ENCODE measurements around the gene CDC26. TPM values are rescaled to one million over a fixed set of nuclear protein-coding genes. Genes with fewer than 3 reads are reported as not detected.
"Not testable (repeated sequence)": the region's sequence is repeated elsewhere in the genome, so short reads cannot be mapped to it uniquely, and the experiment has no call there.

CDC26 gene
- total RNA-seq, 1 donor from 2014 or later = 28.2 TPM

DNA sequence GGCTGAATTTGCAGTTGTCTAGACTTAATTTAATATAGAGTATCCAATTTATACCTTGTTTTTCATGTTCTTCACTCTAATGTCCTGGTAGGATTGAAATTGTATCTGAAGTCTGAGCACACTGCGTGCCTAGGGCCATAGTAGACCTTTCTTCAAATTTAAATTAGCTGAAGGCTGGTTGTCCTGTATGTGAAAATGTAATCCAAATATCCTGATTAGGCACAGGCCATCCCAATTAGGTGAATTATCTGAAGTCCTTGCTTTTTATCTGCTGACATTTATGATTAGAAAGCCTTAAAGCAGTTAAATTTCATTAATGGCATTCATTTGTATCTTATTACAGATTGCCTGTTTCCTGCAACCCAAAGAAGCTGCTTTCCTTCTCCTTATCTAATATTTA, 20.4 kb downstream of the CDC26 start:
- no peaks in the 10 kb centered on the region for H3K9me3 Mint-ChIP-seq (ENCODE audit: unreplicated experiment)
- H3K36me3 Mint-ChIP-seq (ENCODE audit: unreplicated experiment) = peaks cover 22% of the 10 kb centered on the region
- no peak overlapping the region for H3K4me3 Mint-ChIP-seq (ENCODE audit: unreplicated experiment)
- no peaks in the 10 kb centered on the region for H3K4me1 Mint-ChIP-seq (ENCODE audit: unreplicated experiment)
- no peaks in the 10 kb centered on the region for H3K27me3 Mint-ChIP-seq (ENCODE audit: unreplicated experiment)
- no peak overlapping the region for H3K27ac Mint-ChIP-seq (ENCODE audit: unreplicated experiment)
- TF ChIP-seq, protein P1, sequence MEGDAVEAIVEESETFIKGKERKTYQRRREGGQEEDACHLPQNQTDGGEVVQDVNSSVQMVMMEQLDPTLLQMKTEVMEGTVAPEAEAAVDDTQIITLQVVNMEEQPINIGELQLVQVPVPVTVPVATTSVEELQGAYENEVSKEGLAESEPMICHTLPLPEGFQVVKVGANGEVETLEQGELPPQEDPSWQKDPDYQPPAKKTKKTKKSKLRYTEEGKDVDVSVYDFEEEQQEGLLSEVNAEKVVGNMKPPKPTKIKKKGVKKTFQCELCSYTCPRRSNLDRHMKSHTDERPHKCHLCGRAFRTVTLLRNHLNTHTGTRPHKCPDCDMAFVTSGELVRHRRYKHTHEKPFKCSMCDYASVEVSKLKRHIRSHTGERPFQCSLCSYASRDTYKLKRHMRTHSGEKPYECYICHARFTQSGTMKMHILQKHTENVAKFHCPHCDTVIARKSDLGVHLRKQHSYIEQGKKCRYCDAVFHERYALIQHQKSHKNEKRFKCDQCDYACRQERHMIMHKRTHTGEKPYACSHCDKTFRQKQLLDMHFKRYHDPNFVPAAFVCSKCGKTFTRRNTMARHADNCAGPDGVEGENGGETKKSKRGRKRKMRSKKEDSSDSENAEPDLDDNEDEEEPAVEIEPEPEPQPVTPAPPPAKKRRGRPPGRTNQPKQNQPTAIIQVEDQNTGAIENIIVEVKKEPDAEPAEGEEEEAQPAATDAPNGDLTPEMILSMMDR (IDR thresholded peaks at IDR 0.05) = no peak
- DNase-seq (ENCODE audit: extremely low spot score, unreplicated experiment) = no peak

GRCh38 chr9:113250807-113251206, 24.6 kb downstream of the CDC26 start:
- H3K27me3 Mint-ChIP-seq (ENCODE audit: unreplicated experiment) = no peaks in the 10 kb centered on the region
- no peaks in the 10 kb centered on the region for H3K4me1 Mint-ChIP-seq (ENCODE audit: unreplicated experiment)
- H3K27ac Mint-ChIP-seq (ENCODE audit: unreplicated experiment) = no peak overlapping the region
- no peak overlapping the region for H3K4me3 Mint-ChIP-seq (ENCODE audit: unreplicated experiment)
- H3K36me3 Mint-ChIP-seq (ENCODE audit: unreplicated experiment) = peaks cover 9% of the 10 kb centered on the region
- TF ChIP-seq, protein P1 (IDR thresholded peaks at IDR 0.05) = no peak
- DNase-seq (ENCODE audit: extremely low spot score, unreplicated experiment) = no peak
- H3K9me3 Mint-ChIP-seq (ENCODE audit: unreplicated experiment) = peaks cover 3% of the 10 kb centered on the region

DNA sequence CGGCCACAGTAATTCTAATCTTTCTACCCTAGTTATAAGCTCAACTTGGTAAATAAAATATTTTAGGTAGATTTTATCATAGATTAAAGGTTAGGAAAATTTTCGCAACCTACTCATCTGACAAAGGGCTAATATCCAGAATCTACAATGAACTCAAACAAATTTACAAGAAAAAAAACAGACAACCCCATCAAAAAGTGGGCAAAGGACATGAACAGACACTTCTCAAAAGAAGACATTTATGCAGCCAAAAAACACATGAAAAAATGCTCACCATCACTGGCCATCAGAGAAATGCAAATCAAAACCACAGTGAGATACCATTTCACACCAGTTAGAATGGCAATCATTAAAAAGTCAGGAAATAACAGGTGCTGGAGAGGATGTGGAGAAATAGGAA, 25.7 kb downstream of the CDC26 start:
- H3K36me3 Mint-ChIP-seq (ENCODE audit: unreplicated experiment); DNase-seq (ENCODE audit: extremely low spot score, unreplicated experiment); H3K27me3 Mint-ChIP-seq (ENCODE audit: unreplicated experiment); H3K9me3 Mint-ChIP-seq (ENCODE audit: unreplicated experiment); H3K27ac Mint-ChIP-seq (ENCODE audit: unreplicated experiment); H3K4me1 Mint-ChIP-seq (ENCODE audit: unreplicated experiment); H3K4me3 Mint-ChIP-seq (ENCODE audit: unreplicated experiment): not testable (repeated sequence)

DNA sequence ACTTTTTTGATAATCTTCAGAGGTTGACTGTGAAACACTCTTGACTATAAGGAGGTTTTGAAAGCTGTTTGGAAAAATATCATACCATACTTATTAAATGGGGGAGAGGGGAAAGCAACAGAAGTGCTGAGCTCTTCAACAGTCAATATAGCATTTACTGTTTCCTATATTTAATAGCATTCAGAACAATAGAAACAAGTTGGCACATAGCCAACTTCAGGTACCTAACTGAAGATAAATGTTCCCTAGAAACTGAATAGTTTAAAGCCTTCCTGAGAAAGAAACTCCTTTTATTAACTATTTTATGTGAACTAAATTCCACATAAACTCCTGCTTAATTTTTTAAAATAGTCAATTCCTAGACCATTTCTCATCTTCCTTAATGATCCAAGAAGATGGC, 27.7 kb downstream of the CDC26 start:
- Mint-ChIP-seq H3K27ac (ENCODE audit: unreplicated experiment) (no peak overlapping the region), H3K4me1 (ENCODE audit: unreplicated experiment) (no peaks in the 10 kb centered on the region), H3K27me3 (ENCODE audit: unreplicated experiment) (no peaks in the 10 kb centered on the region), H3K9me3 (ENCODE audit: unreplicated experiment) (peaks cover 3% of the 10 kb centered on the region), H3K4me3 (ENCODE audit: unreplicated experiment) (no peak overlapping the region), H3K36me3 (ENCODE audit: unreplicated experiment) (peaks cover 9% of the 10 kb centered on the region)
- DNase-seq (ENCODE audit: extremely low spot score, unreplicated experiment) = no peak
- TF ChIP-seq, protein P1 (IDR thresholded peaks at IDR 0.05) = no peak

GRCh38 chr9:113246928-113247327, 28.4 kb downstream of the CDC26 start:
- TF ChIP-seq, protein P1 (IDR thresholded peaks at IDR 0.05) = no peak
- Mint-ChIP-seq H3K27ac (ENCODE audit: unreplicated experiment) (no peak overlapping the region), H3K4me1 (ENCODE audit: unreplicated experiment) (no peaks in the 10 kb centered on the region), H3K4me3 (ENCODE audit: unreplicated experiment) (no peak overlapping the region), H3K36me3 (ENCODE audit: unreplicated experiment) (peaks cover 11% of the 10 kb centered on the region), H3K9me3 (ENCODE audit: unreplicated experiment) (peaks cover 3% of the 10 kb centered on the region), H3K27me3 (ENCODE audit: unreplicated experiment) (no peaks in the 10 kb centered on the region)
- no peak for DNase-seq (ENCODE audit: extremely low spot score, unreplicated experiment)

DNA sequence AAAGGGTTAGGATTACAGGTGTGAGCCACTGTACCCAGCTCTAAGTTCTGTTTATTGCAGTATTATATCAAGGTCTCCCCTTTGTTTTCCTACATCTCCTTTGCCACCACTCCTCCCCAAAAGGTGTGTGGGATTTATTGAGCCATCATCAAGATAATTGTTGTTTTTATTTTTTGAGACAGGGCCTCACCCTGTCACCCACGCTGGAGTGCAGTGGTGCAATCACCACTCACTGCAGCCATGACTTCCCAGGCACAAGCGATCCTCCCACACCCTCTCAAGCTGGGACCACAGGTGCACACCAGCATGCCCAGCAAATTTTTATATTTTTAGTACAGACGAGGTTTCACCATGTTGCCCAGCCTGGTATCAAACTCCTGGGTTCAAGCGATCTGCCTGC, 29.5 kb downstream of the CDC26 start:
- no peak overlapping the region for H3K27ac Mint-ChIP-seq (ENCODE audit: unreplicated experiment)
- H3K4me1 Mint-ChIP-seq (ENCODE audit: unreplicated experiment) = no peaks in the 10 kb centered on the region
- H3K9me3 Mint-ChIP-seq (ENCODE audit: unreplicated experiment) = peaks cover 3% of the 10 kb centered on the region
- TF ChIP-seq, protein P1 (IDR thresholded peaks at IDR 0.05) = no peak
- no peaks in the 10 kb centered on the region for H3K27me3 Mint-ChIP-seq (ENCODE audit: unreplicated experiment)
- H3K4me3 Mint-ChIP-seq (ENCODE audit: unreplicated experiment) = no peak overlapping the region
- H3K36me3 Mint-ChIP-seq (ENCODE audit: unreplicated experiment) = peaks cover 11% of the 10 kb centered on the region
- no peak for DNase-seq (ENCODE audit: extremely low spot score, unreplicated experiment)

All from osteocyte (in vitro differentiated cells).